Femur (tissue), 1 donor: ENCODE results near the gene INO80C.
"Not testable (repeated sequence)": the region's sequence is repeated elsewhere in the genome, so short reads cannot be mapped to it uniquely, and the experiment has no call there.

ENCODE experiments used
- DNase-seq: peaks from one replicate; pipeline ENCODE4 v3.0.0-alpha.2; 2017

INO80C gene

GRCh38 chr18:35512761-35513160, 15.0 kb upstream of the INO80C start:
- no peak for DNase-seq

- no peak for DNase-seq
Observed at GRCh38 chr18:35511833-35512232, 14.1 kb upstream of the INO80C start.

GRCh38 chr18:35511428-35511827, 13.7 kb upstream of the INO80C start:
- no peak for DNase-seq

- DNase-seq = no peak
Observed at GRCh38 chr18:35510076-35510651, 12.4 kb upstream of the INO80C start.

- DNase-seq = no peak
Observed at GRCh38 chr18:35508746-35509338, 11.1 kb upstream of the INO80C start.

- no peak for DNase-seq
Observed at GRCh38 chr18:35508030-35508429, 10.3 kb upstream of the INO80C start.

GRCh38 chr18:35507623-35508022, 9.9 kb upstream of the INO80C start:
- DNase-seq = no peak

GRCh38 chr18:35507192-35507591, 9.4 kb upstream of the INO80C start:
- DNase-seq = no peak

- DNase-seq = no peak
Observed at GRCh38 chr18:35506024-35506712, 8.4 kb upstream of the INO80C start.

- DNase-seq = no peak
Observed at GRCh38 chr18:35504996-35505395, 7.2 kb upstream of the INO80C start.

GRCh38 chr18:35502052-35502451, 4.3 kb upstream of the INO80C start:
- DNase-seq = no peak

- no peak for DNase-seq
Observed at GRCh38 chr18:35501369-35501768, 3.6 kb upstream of the INO80C start.

GRCh38 chr18:35500113-35500512, 2.4 kb upstream of the INO80C start:
- no peak for DNase-seq

- DNase-seq = peak; percentile 36
Observed at GRCh38 chr18:35497027-35497369, 762 bp downstream of the INO80C start.

GRCh38 chr18:35495536-35496314, 2.0 kb downstream of the INO80C start:
- DNase-seq = no peak

GRCh38 chr18:35494251-35495220, 3.2 kb downstream of the INO80C start:
- no peak for DNase-seq

- no peak for DNase-seq
Observed at GRCh38 chr18:35491700-35492077, 6.1 kb downstream of the INO80C start.

GRCh38 chr18:35490894-35491699, 6.7 kb downstream of the INO80C start:
- DNase-seq = no peak

GRCh38 chr18:35489913-35490490, 7.8 kb downstream of the INO80C start:
- DNase-seq = no peak

GRCh38 chr18:35489281-35489680, 8.5 kb downstream of the INO80C start:
- not testable (repeated sequence) for DNase-seq

- DNase-seq = not testable (repeated sequence)
Observed at GRCh38 chr18:35488396-35488795, 9.4 kb downstream of the INO80C start.
